Right lobe of liver (tissue), 4 donors: Measurements from ENCODE around the gene CKS2.

Source experiments
- CTCF ChIP-seq, 4 donors: fragments of 200-600 bp in 3 of 4; fragments of 450-650 bp in 1 of 4; IDR thresholded peaks; one replicate each; pipeline versions ENCODE4 v1.5.1 to v1.8.0; 2016 to 2022; ENCODE audit warnings: antibody characterized with exemption in 4 of 4, mild to moderate bottlenecking in 2 of 4
- POLR2A ChIP-seq: fragments of 450-650 bp; IDR thresholded peaks from one replicate; pipeline ENCODE4 v1.6.1; 2017; ENCODE audit warnings: antibody characterized with exemption, mild to moderate bottlenecking
- donor health status: DM: no; HTN: no; CAD: no.
- donor health status: DM: no; HTN: no; CAD: no.
- donor health status: DM: no; HTN: yes; CAD: no.

GRCh38 chr9:89356782-89357181 is 45.8 kb downstream of the CKS2 start:
- TF ChIP-seq CTCF (IDR thresholded peaks at IDR 0.05) (no peak), POLR2A (no peak)
